Hepatocyte (in vitro differentiated cells): Measurements from ENCODE around the gene ANKRD52. TPM values are rescaled to one million over a fixed set of nuclear protein-coding genes. Genes with fewer than 3 reads are reported as not detected.

ENCODE experiments used
- DNase-seq: peaks from one replicate; pipeline ENCODE4 v3.0.0-alpha.2; 2016; ENCODE audit warnings: low spot score
- H2AFZ ChIP-seq: fragments of 200-600 bp; sonication (generic); 2 replicates; pipeline ENCODE4 v1.6.0; 2016; ENCODE audit warnings: antibody characterized with exemption, mild to moderate bottlenecking
- H3K27ac ChIP-seq: fragments of 200-600 bp; sonication (generic); 2 replicates; pipeline ENCODE4 v1.5.1; 2016; ENCODE audit warnings: mild to moderate bottlenecking
- H3K27me3 ChIP-seq: fragments of 200-600 bp; sonication (generic); 2 replicates; pipeline ENCODE4 v1.6.1; 2016
- H3K36me3 ChIP-seq: fragments of 200-600 bp; sonication (generic); replicated peaks from 2 replicates; pipeline ENCODE4 v1.5.1; 2016; ENCODE audit warnings: low read depth; ENCODE audit not compliant: insufficient read depth
- H3K4me1 ChIP-seq: fragments of 200-600 bp; sonication (generic); 2 replicates; pipeline ENCODE4 v1.5.1; 2016; ENCODE audit warnings: mild to moderate bottlenecking, moderate library complexity; ENCODE audit not compliant: insufficient read depth
- H3K4me2 ChIP-seq: fragments of 200-600 bp; sonication (generic); 2 replicates; pipeline ENCODE4 v1.6.0; 2016
- H3K4me3 ChIP-seq: fragments of 200-600 bp; sonication (generic); 2 replicates; pipeline ENCODE4 v1.5.1; 2016; ENCODE audit warnings: mild to moderate bottlenecking
- H3K79me2 ChIP-seq: fragments of 200-600 bp; sonication (generic); 2 replicates; pipeline ENCODE4 v1.6.0; 2017; ENCODE audit warnings: mild to moderate bottlenecking
- H3K9me2 ChIP-seq: fragments of 200-600 bp; sonication (generic); replicated peaks from 2 replicates; pipeline ENCODE4 v1.6.0; 2017; ENCODE audit warnings: mild to moderate bottlenecking; ENCODE audit not compliant: insufficient read depth
- H3K9me3 ChIP-seq: fragments of 200-600 bp; sonication (generic); 2 replicates; pipeline ENCODE4 v1.5.1; 2016; ENCODE audit warnings: low read depth, mild to moderate bottlenecking
- H4K20me1 ChIP-seq: fragments of 200-600 bp; sonication (generic); 2 replicates; pipeline ENCODE4 v1.6.0; 2016; ENCODE audit warnings: mild to moderate bottlenecking; ENCODE audit not compliant: insufficient read depth, poor library complexity, severe bottlenecking
- CTCF ChIP-seq: fragments of 200-600 bp; sonication (generic); IDR thresholded peaks from 2 replicates; pipeline ENCODE4 v1.5.1; 2016; ENCODE audit warnings: antibody characterized with exemption, mild to moderate bottlenecking; ENCODE audit not compliant: poor library complexity
- EZH2 ChIP-seq: fragments of 200-600 bp; sonication (generic); IDR thresholded peaks from 2 replicates; pipeline ENCODE4 v1.6.1; 2016; ENCODE audit warnings: antibody characterized with exemption, mild to moderate bottlenecking, borderline replicate concordance
- EZH2phosphoT487 ChIP-seq: fragments of 200-600 bp; sonication (generic); IDR thresholded peaks from one replicate; pipeline ENCODE4 v1.6.1; 2018; ENCODE audit warnings: antibody characterized with exemption, mild to moderate bottlenecking, low read depth, moderate library complexity; ENCODE audit not compliant: unreplicated experiment, severe bottlenecking
- WGBS: methylation state at CpG from one replicate; pipeline ENCODE4 v1.1.6; 2016; ENCODE audit warnings: low lambda C conversion rate; ENCODE audit errors: missing lambda C conversion rate; 5-methylcytosine and 5-hydroxymethylcytosine counted together
- polyA plus RNA-seq: library from polyadenylated mRNA; unstranded; fragments of >200 nt; fragmentation: Nextera tagmentation; extraction: Ambion mirVana; gene quantifications from 2 replicates; pipeline ENCODE4 v1.2.1, GENCODE V29; 2016
- total RNA-seq: library from RNA; depleted of rRNA; stranded (reverse); fragments of >200 nt; gene quantifications from 2 replicates; pipeline ENCODE4 v1.2.3, GENCODE V29; 2014

The ANKRD52 gene
- total and polyA plus RNA-seq, 2 experiments from 2014 or later: 23.3 to 37.2 TPM

GRCh38 chr12:56304276-56304675, 46.1 kb upstream of the ANKRD52 start:
- H3K9me2 ChIP-seq: no peaks in the 10 kb centered on the region
- WGBS: 94% methylated on average over 3 of the region's 3 CpGs
- no peak overlapping the region for H3K27ac ChIP-seq
- no peak overlapping the region for H3K4me2 ChIP-seq
- TF ChIP-seq CTCF (no peak), EZH2 (no peak), EZH2phosphoT487 (no peak)
- peaks cover 6% of the 10 kb centered on the region for H3K4me1 ChIP-seq
- peaks cover 6% of the 10 kb centered on the region for H3K79me2 ChIP-seq
- no peak for DNase-seq
- no peaks in the 10 kb centered on the region for H3K27me3 ChIP-seq
- no peaks in the 10 kb centered on the region for H3K36me3 ChIP-seq
- no peaks in the 10 kb centered on the region for H3K9me3 ChIP-seq
- no peak overlapping the region for H2AFZ ChIP-seq
- H3K4me3 ChIP-seq: no peak overlapping the region
- H4K20me1 ChIP-seq: no peaks in the 10 kb centered on the region

DNA sequence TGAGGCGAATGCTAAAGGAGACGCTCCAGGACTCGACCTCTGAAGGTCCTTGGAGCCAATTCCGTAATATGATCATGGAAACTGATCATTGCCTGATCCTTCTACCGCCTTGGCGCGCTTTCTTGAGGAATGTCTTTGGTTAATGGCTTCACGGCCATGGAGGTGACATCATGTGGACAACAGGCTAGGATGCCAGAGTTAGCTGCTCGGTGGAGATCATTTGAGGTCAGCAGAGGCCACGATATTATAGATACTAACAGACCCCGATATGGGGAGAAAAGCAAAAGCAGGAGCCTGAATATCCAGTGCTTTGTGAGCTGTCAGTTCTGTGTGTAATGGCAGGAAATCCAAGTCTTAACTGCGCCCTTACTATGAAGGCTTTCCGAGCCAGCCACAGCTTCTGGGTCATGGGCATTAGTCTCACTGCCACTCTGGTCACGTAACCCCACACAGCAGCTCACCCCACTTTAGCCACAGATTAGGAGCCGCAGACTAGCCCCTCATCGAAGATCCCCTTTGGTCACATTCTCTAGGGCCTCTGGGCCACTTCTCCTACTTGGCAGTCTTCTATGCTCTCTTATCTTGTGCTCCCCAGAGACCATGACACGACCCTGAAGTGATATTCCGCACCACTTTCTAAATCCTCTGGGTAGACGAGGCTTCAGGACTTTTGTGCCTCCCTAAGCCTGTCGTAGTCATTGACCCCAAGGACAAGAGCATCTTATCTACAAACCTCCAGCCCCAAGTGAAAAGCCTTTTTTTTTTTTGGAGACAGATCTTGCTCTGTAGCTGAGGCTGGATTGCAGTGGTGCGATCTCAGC, 42.7 kb upstream of the ANKRD52 start:
- Histone ChIP-seq H3K9me3 (no peaks in the 10 kb centered on the region), H3K4me3 (peak overlapping the region; percentile 7), H4K20me1 (peaks cover 10% of the 10 kb centered on the region), H3K27me3 (no peaks in the 10 kb centered on the region), H3K79me2 (peaks cover 40% of the 10 kb centered on the region), H3K27ac (peak overlapping the region; percentile 88), H3K9me2 (no peaks in the 10 kb centered on the region), H3K36me3 (no peaks in the 10 kb centered on the region), H3K4me1 (peaks cover 17% of the 10 kb centered on the region), H3K4me2 (peak overlapping the region; percentile 73), H2AFZ (peak overlapping the region; percentile 54)
- no peak for DNase-seq
- 48% methylated on average over 21 of the region's 21 CpGs for WGBS
- TF ChIP-seq EZH2 (no peak), CTCF (no peak), EZH2phosphoT487 (no peak)

GRCh38 chr12:56299853-56300643, 41.9 kb upstream of the ANKRD52 start, which contains the start of gene CS:
TSS of gene CS (minus strand) at chr12:56300330. CDS start at chr12:56300201, 129 bp downstream.
- TF ChIP-seq EZH2phosphoT487 (no peak), EZH2 (no peak), CTCF (no peak)
- no peaks in the 10 kb centered on the region for H3K9me2 ChIP-seq
- peak within 1 kb of the TSS; percentile 90 for H3K4me2 ChIP-seq
- H3K79me2 ChIP-seq: peaks cover 47% of the 10 kb centered on the region
- WGBS: 1% methylated on average over 50 of the region's 63 CpGs
- H3K4me1 ChIP-seq: peaks cover 17% of the 10 kb centered on the region
- H3K4me3 ChIP-seq: peak within 1 kb of the TSS; percentile 63
- peak; percentile 100 for DNase-seq
- peaks cover 11% of the 10 kb centered on the region for H4K20me1 ChIP-seq
- peak within 1 kb of the TSS; percentile 94 for H3K27ac ChIP-seq
- H3K27me3 ChIP-seq: no peaks in the 10 kb centered on the region
- H2AFZ ChIP-seq: peak within 1 kb of the TSS; percentile 54
- no peaks in the 10 kb centered on the region for H3K9me3 ChIP-seq
- H3K36me3 ChIP-seq: no peaks in the 10 kb centered on the region
